ENCODE data around the gene BLM. TPM values are rescaled to one million over a fixed set of nuclear protein-coding genes. Genes with fewer than 3 reads are reported as not detected.
"Not testable (repeated sequence)": the region's sequence is repeated elsewhere in the genome, so short reads cannot be mapped to it uniquely, and the experiment has no call there.

BLM gene
- polyA plus RNA-seq, 1 of the 3 experiments (the other 2 are of a cell fraction): 2.7 TPM

- Histone ChIP-seq H3K27me3 (ENCODE audit: insufficient read depth) (no peaks in the 10 kb centered on the region), H3K4me1 (ENCODE audit: control insufficient read depth in 1 of 2, insufficient read depth in 2 of 2, low read depth in 1 of 2, low read length in 1 of 2) (peaks cover 0 to 7% of the 10 kb centered on the region in 2 experiments; a peak in 1 of 4 replicates), H3K4me3 (ENCODE audit: low read depth in 2 of 2, low read length in 1 of 2) (no peak overlapping the region), H3F3A (replicated peaks; ENCODE audit: insufficient read depth) (peaks cover 6% of the 10 kb centered on the region), H4K20me1 (ENCODE audit: insufficient read depth) (no peaks in the 10 kb centered on the region), H3K4me2 (no peak overlapping the region), H3K9ac (no peak overlapping the region), H3K27ac (ENCODE audit: low read depth in 2 of 2, low read length in 1 of 2) (no peak overlapping the region), H2AFZ (ENCODE audit: low read depth) (no peak overlapping the region), H3K9me3 (no peaks in the 10 kb centered on the region), H3K79me2 (ENCODE audit: insufficient read depth) (no peaks in the 10 kb centered on the region), H3K36me3 (replicated peaks in 1 of 2; ENCODE audit: control insufficient read depth in 1 of 2, insufficient read depth in 2 of 2, low read length in 1 of 2) (no peaks in the 10 kb centered on the region), H3K9me2 (no peaks in the 10 kb centered on the region)
- WGBS (ENCODE audit: low lambda C conversion rate): 81% methylated on average over 4 of the region's 4 CpGs
- DNase-seq: no peak
- ChIA-PET CTCF (interaction anchor here (2.0 kb wide), 1 partner anchor 23 kb away, joined by 4 read pairs; no protein-coding TSS in a partner anchor), POLR2A (no interaction called here)
- TF ChIP-seq TCF12 (IDR thresholded peaks at IDR 0.05): no peak
- no peak for TF ChIP-seq GATA2 (CRISPR knock-in tag; IDR thresholded peaks at IDR 0.05)
- no peak for TF ChIP-seq GABPA (IDR thresholded peaks at IDR 0.05; ENCODE audit: low read depth)
- no peak for TF ChIP-seq RCOR1 (IDR thresholded peaks at IDR 0.05; ENCODE audit: low read length)
- no peak for TF ChIP-seq MXI1 (IDR thresholded peaks at IDR 0.05; ENCODE audit: low read depth, low read length)
- no peak for TF ChIP-seq EP300 (IDR thresholded peaks at IDR 0.05; ENCODE audit: borderline replicate concordance in 1 of 2, low read depth in 1 of 2, low read length in 1 of 2)
- no peak for TF ChIP-seq SMC3 (IDR thresholded peaks at IDR 0.05; ENCODE audit: low read depth, low read length)
These were observed 45.9 kb upstream of the BLM start for GRCh38 chr15:90671216-90671615.

GRCh38 chr15:90673357-90673756, 43.8 kb upstream of the BLM start:
- H3K36me3 ChIP-seq (replicated peaks in 1 of 2; ENCODE audit: control insufficient read depth in 1 of 2, insufficient read depth in 2 of 2, low read length in 1 of 2); H2AFZ ChIP-seq (ENCODE audit: low read depth); H3K4me1 ChIP-seq (ENCODE audit: control insufficient read depth in 1 of 2, insufficient read depth in 2 of 2, low read depth in 1 of 2, low read length in 1 of 2); H3K4me2 ChIP-seq; H3K27me3 ChIP-seq (ENCODE audit: insufficient read depth); H4K20me1 ChIP-seq (ENCODE audit: insufficient read depth); H3K4me3 ChIP-seq (ENCODE audit: low read depth in 2 of 2, low read length in 1 of 2); H3K9me3 ChIP-seq; H3K9ac ChIP-seq; H3K79me2 ChIP-seq (ENCODE audit: insufficient read depth); CTCF ChIA-PET; DNase-seq; H3F3A ChIP-seq (replicated peaks; ENCODE audit: insufficient read depth); POLR2A ChIA-PET; H3K27ac ChIP-seq (ENCODE audit: low read depth in 2 of 2, low read length in 1 of 2); H3K9me2 ChIP-seq: not testable (repeated sequence)
- 93% methylated on average over 10 of the region's 10 CpGs for WGBS (ENCODE audit: low lambda C conversion rate)

- ChIA-PET CTCF (no interaction called here), POLR2A (no interaction called here)
- no peak overlapping the region for H2AFZ ChIP-seq (ENCODE audit: low read depth)
- no peaks in the 10 kb centered on the region for H3K9me2 ChIP-seq
- H3K4me2 ChIP-seq: no peak overlapping the region
- H3K9me3 ChIP-seq: no peaks in the 10 kb centered on the region
- H3K36me3 ChIP-seq (replicated peaks in 1 of 2; ENCODE audit: control insufficient read depth in 1 of 2, insufficient read depth in 2 of 2, low read length in 1 of 2): no peaks in the 10 kb centered on the region
- H3K4me1 ChIP-seq (ENCODE audit: control insufficient read depth in 1 of 2, insufficient read depth in 2 of 2, low read depth in 1 of 2, low read length in 1 of 2): no peaks in the 10 kb centered on the region
- H3K79me2 ChIP-seq (ENCODE audit: insufficient read depth): no peaks in the 10 kb centered on the region
- no peak for DNase-seq
- no peak overlapping the region for H3K4me3 ChIP-seq (ENCODE audit: low read depth in 2 of 2, low read length in 1 of 2)
- H3F3A ChIP-seq (replicated peaks; ENCODE audit: insufficient read depth): peaks cover 4% of the 10 kb centered on the region
- no peaks in the 10 kb centered on the region for H3K27me3 ChIP-seq (ENCODE audit: insufficient read depth)
- H4K20me1 ChIP-seq (ENCODE audit: insufficient read depth): no peaks in the 10 kb centered on the region
- TF ChIP-seq USF2 (IDR thresholded peaks at IDR 0.05; ENCODE audit: borderline replicate concordance, low read depth, low read length) (no peak), JUND (IDR thresholded peaks at IDR 0.05) (0 out of 2 replicates have a peak, but pooled peaks have one; percentile 16), FOSL2 (IDR thresholded peaks at IDR 0.05; ENCODE audit: borderline replicate concordance, low read depth) (peak; percentile 49; the same call in 1 of the 2 replicates)
- no peak overlapping the region for H3K27ac ChIP-seq (ENCODE audit: low read depth in 2 of 2, low read length in 1 of 2)
- H3K9ac ChIP-seq: no peak overlapping the region
- 70% methylated on average over 3 of the region's 3 CpGs for WGBS (ENCODE audit: low lambda C conversion rate)
These were observed 42.7 kb upstream of the BLM start for GRCh38 chr15:90674476-90674875.

Measured in SK-N-SH (cell line).